HS-5 (cell line): Measurements from ENCODE around the gene ACAN.
A peak's percentile ranks its signal among the peaks of the same experiment; 100 is the strongest.

Experiments
- DNase-seq: peaks from one replicate; pipeline ENCODE4 v3.0.0-alpha.2; 2012; ENCODE audit warnings: low read depth

The ACAN gene

DNA sequence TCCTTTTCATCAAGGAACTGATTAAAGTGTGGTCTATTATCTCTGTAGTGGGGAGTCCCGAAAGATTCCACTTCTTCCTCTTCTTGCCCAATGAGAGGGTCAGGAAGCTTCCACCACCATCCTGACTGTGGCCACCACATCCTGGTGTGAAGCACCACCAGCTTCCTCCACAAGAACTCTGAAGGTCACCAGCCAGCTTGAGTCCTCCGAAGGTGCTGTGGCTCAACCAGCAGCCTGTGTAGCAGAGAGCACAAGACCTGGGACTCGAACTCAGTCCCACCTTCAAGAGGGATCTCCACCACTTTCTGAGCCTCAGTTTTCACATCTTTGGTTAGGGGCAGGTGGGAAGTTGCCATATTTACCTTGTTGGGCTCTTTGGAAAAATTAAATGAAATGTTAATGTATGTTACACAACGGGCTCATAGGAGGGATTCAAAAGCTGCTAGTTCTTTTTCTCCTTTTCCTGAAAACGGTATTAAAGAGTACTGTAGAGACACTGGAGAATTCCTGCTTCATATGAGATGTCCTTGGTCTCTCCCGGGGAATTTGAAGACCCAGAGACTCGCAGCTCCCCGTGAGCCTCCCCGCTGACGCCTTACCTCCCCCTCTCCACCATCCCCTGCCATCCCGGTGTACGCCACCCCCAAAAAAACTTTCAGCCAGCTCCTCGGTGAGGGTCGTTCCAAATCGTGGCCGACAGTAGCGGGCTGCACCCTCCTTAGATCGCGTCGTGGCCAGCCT, 816 bp upstream of the ACAN start:
- no peak for DNase-seq

DNA sequence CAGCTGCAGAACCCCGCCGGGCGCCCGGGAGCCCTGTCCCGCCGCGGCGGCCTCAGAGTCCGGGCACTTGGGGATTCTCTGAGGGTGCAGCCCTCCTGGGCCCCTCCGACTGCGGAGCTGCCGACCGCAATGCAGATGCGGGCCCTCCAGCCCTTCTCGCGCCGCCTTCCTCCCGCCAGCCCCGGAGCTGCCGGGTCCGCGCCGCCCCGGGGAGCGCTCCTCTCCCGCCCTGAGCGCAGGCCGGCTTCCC, 320 bp upstream of the ACAN start:
- DNase-seq: no peak

DNA sequence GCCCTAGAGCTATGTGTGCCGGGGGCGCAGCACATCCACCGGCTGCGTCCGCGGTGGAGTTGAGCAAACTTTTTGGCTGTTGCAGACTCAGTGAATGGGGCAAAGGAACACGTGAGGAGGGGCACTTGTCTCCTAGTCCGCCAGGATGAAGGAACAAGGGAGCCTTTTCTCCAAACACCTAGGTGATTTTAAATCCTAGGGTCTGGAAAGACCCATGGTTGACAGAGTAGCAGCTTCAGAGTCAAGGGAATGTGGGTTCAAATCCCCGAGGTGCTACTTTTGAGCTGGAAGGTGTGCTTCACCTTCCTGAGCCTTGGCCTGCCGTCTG, 648 bp downstream of the ACAN start:
- DNase-seq: no peak

DNA sequence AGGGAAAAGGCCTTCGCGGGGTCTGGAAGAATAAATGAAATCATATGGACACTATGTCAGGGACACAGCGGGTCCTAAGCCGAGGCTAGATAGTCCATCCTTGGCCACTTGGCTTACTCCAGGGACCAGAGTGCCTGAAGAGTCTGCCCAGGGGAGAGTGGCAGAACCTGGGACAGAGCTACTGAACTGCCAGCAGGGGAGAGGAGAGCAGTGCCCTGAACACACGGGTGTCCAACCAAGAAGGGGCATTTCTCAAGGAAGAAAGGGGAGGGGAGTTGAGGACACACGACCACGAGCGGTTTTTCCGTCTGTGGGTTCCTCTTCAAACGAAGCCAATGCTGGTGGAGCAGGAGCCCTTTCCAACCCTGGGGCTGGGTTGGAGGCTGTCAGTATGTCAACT, 1.0 kb downstream of the ACAN start:
- no peak for DNase-seq

DNA sequence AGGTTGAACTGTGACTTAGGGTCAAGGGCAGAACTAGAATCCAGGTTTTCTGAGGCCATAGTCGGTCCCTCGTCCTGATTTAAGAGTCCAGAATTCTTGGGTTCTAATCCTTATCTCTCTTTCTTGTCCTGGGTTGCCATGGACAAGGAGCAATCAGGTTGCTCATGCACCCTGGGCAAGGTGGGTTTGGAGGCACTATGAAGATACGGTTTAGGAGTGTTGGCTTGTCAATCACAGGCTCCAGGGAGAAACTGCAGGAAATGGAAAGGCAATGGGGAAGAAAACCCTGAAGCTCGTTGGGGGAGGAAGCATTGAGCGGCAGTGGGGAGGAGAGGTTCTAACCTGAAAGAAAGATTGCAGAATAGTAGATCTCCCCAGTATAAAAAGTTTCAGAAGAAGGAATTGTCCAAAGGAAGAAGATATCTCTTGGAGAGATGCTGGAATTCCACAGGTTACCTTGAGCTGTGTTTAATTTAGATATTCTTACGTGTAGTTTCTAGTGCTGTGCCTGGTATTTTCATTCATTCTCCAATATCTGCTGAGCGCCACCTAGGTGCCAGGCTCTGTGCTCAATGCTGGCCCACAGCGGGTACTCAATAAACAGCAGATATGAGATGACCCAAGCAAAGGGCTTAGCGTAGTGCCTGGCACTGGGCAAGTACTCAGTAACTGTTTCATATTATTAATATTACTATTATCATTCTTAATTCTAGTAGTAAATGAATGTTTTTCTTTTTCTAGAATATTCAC, 2.0 kb downstream of the ACAN start:
- DNase-seq: no peak

DNA sequence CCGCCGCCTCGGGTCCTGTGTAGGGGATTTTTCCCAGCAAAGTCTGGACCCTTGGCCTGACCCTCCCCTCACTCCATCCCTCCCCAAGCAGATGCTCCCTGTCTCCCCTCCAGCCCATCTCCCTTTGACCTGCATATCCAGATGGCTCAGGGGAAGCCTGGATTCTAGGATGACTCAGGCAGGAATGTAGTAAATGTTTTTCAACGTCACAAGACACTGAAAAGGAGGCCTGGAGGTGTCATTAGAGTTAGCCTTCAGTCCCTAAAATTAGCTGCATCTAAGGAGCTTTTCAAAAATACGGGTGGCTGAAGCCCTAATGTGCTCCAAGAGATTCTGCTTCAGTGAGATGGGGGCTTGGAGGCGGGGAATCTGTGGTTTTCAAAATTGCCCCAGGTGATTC, 7.2 kb downstream of the ACAN start:
- peak; percentile 19 for DNase-seq

DNA sequence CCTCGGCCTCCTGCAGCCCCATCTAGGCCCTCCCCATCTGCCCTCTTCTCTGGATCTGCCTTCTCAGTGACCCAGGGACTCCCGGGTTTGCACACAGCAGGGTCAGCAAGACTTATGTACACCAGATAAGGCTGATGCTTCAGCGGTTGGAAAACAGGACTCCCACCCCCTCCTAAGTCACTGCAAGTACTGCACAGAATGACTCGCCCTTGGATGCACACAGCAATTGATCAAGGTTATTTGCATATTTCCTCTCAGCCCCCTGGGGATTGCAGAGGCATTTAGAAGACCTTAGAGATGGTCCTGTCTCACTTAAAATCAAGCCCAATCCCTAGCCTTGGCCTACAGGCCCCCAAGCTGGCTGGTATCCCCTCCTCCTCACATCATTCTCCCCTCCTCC, 8.9 kb downstream of the ACAN start:
- DNase-seq: no peak

DNA sequence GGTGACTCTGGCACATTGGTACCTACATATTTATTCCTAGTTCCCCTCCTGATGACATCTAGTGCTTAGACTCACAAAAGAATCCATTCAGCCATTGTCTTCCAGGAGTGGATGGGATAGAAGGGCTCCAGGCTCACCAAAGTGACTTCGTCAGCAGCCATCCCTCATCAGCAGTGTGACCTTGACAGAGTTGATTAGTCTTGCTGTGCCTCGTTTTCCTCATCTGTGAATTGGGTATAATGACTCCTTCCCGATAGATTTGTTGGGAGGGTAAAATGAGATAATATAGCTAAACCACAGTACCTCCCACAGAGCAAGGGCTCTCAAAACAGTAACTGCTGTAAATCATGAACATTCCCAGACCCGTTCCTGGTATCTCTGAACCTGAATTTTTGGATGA, 10.7 kb downstream of the ACAN start:
- DNase-seq: no peak

DNA sequence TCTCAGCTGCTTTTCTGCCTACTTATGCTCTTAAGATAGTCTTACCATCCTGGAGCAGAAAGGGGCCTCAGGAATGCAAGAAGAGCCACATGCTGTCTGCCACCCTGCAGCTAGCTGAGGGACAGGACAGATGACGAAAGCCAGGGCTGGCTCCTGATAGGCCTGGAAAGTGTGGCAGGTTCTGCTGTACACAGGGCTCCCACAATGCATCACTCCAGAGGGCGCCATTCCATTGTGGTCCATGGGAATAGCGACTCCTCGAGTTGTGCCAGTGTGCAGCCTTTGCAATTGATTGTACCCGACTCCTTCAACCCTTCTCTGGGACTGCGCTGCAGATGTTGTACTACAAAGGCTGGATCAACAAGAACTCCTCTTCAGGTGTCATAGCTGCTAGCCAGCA, 11.2 kb downstream of the ACAN start:
- no peak for DNase-seq

DNA sequence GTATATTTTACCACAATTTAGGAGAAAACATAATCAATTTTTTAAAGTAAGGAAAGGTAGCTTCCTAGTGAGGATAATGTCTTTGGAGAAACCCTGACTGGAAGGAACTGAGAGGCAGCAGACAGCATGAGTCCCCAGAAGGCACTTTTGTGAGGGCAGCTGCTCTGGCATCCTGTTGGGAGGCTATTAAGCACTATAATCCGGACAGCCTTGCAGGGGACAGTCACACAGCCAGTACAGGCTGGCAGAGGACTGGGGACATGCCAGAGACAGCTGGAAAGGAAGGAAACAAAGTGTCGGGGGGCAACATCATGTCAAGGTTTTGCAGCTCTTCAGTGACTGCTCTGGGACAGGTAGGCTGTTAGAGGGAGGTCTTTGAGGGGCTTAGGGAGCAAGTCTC, 15.7 kb downstream of the ACAN start:
- DNase-seq: no peak

DNA sequence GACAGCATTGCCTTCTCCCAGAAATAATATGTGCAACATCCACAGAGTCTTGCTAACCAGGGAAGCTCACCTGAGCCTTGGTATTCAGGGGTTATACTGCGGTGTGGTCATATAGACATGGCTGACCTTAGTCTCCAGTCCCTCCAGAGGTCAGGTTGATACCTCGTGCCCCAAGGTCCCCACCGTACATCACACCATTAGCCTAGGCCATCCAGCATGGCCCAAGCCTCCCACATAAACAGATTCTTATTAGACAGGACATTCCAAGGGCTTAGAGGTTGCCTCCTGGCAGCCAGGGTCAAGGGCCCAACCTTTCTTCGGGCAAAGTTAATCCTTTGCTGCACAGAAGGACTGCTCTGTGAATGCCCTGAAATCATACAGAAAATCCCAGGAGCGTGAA, 18.8 kb downstream of the ACAN start:
- no peak for DNase-seq

DNA sequence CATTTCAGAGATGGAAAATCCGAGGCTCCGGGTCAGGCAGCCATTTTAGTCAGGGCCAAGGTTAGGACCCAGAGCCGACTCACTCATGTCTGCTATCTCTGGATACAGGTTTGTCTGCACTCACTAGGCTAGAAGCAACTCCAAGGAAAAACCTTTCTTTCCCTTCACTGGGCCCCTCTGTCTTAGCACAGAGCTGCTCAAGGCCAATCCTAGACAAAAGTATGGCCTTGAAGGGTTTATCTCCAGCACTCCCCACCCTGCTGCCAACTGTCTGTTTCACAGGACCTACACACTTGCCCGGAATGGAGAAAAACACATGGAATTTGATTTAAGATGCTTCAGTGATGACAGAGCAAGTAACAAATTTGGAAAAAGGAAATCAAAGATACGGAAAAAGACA, 25.6 kb downstream of the ACAN start:
- DNase-seq: no peak

DNA sequence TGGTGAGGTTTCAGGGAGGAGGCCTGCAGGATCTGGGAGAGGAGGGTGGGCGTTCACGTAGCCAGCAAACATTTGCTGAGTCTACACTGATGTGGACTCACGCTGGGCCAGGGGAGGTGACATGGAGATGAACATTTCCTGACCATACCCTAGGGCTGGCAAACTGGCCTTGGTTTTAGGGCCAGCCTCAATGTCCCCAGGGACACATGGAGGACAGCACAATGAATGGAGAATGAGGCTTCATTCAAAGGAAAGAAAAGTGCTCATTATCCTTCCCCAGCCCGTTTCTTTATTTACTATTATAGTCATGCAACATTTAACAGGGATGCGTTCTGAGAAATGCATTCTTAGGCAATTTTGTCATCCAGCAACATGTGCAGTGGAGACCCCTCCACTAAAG, 26.8 kb downstream of the ACAN start:
- DNase-seq: no peak

DNA sequence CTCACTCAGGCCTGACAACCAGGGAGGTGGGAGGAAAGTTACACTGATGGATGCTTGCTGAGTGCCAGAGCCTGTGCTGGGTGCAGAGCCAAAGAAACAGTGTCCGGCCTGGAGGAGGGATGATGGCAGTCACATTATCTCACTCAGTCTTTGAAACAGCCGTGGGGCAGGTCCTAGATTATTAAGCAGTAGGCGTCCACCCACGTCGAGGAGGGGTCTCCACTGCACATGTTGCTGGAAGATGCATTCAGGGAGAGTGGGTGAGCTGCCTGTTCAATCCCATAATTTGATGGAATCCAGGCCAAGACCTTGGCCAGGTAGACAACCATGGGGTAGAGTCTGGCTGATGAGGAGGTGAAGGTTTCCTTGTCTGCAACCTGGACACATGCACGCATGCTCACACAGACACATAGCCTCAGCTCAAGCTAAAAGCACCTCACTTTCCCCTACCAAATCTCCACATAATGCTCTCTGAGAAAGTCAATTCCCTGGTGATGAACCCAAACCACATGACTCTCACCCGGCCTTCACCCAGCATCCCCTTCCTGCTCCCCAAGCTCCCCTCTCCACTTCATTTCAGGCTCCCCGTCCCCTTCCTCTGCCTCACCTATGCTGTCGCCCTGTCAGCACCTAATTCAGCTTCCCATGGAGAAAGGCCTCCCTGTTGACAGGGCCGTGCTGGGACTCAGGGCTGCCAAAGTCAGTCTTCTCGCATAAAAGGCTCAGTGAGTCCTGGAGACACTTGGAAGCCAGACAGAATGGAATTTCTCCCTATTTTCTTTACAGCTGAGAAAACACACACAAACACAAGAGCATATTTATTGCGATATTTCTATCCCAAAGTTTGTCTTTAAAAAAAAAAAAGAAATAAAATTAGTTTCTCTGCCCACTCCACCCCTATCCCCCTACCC, 29.8 kb downstream of the ACAN start:
- DNase-seq: no peak

DNA sequence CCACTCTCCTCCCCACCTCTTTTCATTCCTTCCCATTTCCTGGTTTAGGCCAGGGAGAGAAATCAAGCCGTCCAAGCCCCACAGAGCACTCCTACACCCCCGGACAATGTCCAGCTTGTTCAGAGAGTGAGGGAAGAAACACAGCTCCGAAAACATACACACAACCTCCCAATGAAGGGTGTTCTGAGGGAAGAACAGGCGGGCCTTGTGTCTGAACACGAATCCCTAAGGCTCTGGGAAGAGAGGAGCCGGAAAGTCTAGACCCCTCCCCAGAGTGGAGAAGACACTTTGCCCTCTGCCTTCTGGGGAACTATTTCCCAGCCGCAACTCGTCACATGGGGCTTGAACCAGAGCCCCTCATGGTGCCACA, 30.5 kb downstream of the ACAN start:
- no peak for DNase-seq

DNA sequence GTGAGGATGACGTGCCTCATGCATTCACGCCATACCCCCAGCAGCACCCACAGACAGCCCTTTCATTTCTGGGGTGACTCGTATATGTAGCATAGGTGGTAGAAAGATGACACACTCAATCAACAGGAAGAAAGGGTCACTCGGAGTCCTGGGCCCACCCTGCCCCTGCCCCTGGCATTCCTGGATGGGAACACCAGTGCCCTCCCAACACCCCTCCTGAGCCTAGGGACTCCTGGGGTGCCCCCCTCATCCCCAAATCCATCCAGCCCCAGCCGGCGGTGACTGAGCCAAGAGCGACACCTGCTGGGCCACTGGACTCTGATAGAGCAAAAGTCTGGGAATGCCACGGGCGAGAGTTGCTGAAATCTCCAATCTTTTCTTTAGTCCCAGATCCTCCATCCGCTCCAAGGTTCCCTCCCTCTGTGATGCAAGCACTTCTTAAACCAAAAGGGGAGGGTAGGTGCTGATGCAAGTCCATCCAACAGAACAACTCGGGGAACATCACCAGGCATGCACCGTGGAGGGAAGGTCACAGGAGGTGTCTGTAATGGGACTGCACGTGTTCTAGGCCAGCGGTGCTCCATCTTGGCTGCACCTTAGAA, 31.1 kb downstream of the ACAN start:
- no peak for DNase-seq

DNA sequence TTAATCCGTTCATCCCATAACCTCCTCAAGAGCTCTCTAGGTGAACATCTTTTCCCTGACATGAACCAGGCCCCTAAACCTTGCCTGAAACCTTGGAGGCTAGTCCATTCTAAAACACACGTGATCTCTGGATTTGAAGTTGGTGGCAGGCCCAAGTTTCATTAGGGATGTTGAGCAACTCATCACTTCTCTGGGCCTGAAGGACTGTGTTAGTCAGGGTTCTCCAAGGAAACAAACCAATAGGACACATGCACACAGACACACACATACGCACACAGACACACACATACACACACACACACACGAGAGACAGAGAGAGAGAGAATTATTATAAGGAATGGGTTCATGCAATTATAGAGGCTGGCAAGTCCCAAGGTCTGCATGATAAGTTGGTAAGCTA, 31.9 kb downstream of the ACAN start:
- no peak for DNase-seq

DNA sequence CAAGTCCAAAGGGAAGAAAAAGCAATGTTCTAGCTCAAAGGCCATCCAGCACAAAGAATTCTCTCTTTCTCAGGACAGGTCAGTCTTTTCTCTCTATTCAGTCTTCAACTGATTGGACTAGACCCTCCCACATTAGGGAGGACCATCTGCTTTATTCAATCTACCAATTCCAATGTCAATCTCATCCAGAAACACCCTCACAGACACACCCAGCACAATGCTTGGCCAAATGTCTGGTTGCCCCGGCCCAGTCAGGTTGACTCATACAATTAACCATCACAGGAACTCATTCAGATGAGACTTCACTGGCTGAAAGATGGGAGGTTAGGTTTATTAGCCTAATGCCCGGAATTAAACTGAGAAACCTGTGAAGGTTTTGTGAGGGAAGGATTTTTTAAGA, 32.4 kb downstream of the ACAN start:
- DNase-seq: no peak

DNA sequence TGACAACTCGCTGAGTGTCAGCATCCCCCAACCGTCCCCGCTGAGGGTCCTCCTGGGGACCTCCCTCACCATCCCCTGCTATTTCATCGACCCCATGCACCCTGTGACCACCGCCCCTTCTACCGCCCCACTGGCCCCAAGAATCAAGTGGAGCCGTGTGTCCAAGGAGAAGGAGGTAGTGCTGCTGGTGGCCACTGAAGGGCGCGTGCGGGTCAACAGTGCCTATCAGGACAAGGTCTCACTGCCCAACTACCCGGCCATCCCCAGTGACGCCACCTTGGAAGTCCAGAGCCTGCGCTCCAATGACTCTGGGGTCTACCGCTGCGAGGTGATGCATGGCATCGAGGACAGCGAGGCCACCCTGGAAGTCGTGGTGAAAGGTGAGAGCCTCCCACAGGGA, 35.4 kb downstream of the ACAN start:
- DNase-seq: no peak

DNA sequence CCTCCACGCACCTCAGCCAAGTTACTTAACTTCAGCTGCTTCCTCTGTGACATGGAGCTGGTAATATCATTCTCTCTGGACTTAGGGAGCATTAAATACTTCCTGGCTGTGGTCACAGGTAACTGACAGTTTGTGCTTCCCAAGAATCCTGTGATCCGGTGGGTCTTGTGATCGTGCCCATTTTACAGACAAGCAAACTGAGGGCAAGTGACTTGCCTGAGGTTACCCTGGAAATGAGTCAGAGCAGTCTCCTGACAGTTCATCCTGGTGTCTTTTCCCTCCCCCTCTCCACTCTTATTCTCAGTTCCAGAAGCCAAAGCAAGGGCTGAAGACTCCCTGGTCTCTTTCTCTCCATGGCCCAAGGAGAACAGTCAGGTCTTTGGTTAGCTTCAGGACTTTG, 35.9 kb downstream of the ACAN start:
- DNase-seq: no peak

DNA sequence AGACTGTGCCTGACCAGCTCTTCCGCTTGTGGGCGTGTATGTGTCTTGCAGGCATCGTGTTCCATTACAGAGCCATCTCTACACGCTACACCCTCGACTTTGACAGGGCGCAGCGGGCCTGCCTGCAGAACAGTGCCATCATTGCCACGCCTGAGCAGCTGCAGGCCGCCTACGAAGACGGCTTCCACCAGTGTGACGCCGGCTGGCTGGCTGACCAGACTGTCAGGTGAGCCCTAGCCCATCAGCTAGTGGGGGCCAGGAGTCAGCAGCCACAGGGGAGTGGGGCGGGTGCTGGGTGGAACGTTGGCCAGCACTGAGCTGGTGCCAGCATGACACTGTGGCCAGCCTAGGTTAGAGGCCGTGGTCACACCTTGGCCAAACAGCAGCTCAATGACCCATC, 36.7 kb downstream of the ACAN start:
- no peak for DNase-seq

DNA sequence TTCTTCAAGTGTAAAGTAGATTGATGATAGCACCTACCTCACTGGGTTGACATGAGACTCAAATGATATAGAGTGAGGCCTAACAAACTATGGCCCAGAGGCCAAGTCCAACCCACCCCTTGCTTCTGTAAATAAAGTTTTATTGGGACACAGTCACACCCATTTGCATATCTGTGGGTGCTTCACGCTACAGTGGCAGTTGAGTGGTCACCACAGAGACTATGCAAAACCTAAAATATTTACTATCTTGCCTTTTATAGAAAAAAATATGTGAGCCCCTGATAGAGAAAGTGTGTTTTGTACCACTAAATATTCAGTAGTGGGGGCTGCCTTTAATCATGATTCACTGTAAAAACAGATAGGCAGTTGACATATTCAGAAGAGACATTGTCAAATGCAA, 38.0 kb downstream of the ACAN start:
- DNase-seq: no peak

DNA sequence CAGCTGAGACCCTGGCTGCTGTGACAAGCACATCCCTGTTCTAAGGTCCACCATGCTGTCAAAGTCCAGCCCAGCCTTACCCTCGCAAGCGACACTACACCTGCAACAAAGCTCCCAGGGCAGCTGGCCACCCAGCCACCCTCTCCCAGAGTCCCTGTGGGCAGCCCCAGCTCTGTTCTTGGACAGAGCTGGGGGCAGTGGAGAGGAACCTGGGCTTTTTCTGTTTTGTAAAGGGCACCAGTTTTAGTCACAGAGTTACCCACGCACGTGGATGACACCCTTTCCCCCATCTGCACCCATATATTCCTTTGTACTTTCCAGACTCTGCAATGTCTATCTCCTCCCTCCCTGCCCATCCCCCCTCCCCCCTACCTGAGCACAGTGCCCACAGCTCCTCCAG, 38.9 kb downstream of the ACAN start:
- DNase-seq: no peak
